Brain pericyte (primary cell): ENCODE data around the gene RBP5.

Source experiments
- DNase-seq: peaks from one replicate; pipeline ENCODE4 v3.0.0-alpha.2; 2012; ENCODE audit warnings: low read depth, low spot score

Gene RBP5

DNA sequence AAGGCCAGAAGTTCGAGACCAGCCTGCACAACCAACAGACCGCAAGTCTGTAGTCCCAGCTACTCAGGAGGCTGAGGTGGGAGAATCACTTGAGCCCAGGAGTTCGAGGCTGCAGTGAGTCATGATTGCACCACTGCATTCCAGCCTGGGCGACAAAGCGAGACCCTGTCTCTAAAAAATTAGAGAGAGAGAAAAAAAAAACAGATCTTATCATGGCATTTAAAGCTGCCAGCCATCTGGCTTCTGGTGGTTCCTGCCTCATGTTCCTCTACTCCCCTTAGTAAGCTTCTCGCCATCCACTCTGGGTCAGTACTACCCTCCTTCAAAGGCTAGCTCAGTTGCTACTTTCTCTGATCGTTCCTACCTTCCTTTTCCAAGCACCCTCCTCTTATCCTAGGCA is 17.5 kb upstream of the RBP5 start:
- DNase-seq: no peak

DNA sequence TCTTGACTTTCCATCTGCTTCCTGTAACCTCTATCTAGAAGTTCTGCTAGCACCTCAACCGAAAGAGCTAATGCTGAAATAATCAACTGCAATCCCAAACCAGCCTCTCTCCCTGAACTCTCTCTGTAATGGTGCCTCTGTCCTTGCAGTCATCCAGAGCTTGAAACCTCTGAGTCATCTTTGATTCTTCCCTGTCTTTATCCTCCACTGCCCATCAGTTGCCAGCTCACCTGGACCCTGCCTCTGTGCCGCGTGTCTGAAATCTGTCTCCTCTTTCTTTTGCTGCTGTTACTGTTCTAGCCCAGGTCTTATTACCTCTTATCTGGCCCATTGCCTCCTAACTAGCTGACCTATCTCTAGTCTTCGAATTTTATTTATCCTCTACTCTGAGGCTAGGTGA is 17.0 kb upstream of the RBP5 start:
- no peak for DNase-seq

DNA sequence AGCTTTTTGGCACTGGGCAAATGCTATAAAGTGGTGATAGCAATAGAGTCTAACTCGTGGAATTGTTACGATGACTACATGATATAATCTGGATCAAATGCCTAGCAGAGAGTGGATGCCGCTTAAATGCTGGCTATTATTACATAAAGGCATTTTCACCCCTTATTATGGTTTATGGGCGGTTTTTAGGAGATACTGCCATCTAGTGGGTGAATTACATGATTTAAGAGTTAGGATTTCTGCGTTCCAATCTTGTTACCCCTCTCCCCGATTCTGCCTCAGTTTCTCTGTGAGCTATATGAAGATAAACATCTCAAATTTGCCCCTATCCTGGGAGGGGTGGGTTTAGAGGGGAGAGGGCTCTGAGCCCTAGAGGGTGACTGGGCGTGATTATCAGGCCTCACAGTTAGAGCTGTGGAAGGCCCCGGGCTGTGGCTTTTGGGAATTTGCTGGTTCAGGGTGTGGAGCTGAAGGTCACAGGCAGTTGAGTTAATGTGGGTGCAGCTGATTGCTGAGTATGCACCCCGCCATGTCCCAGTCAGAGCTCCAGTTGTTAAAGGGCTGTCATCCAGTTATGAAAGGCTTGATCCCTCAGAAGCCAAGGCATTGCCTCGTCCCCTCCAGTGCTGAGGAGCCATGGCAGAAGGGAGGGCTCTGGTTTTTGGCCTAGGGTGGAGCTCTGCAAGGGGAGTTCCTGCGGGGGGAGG is 15.9 kb upstream of the RBP5 start:
- DNase-seq: no peak

DNA sequence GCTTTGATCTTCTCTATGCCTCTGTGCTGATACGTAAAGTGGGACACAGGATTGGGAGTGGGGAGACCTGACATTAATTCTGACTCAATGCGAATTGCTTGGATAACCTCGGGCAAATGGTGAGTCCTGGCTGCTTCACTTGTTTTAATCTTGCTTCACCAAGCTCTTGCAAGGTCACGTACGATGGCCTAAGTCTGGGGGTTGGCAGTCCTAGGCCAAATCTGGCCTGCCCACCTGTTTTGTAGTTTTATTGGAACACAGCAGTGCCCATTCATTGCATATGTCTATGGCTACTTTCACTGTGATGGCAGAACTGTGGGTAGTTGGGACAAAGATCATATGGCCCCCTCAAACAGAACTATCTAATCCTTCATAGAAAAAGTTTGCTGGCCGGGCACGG is 14.9 kb upstream of the RBP5 start:
- DNase-seq: no peak

DNA sequence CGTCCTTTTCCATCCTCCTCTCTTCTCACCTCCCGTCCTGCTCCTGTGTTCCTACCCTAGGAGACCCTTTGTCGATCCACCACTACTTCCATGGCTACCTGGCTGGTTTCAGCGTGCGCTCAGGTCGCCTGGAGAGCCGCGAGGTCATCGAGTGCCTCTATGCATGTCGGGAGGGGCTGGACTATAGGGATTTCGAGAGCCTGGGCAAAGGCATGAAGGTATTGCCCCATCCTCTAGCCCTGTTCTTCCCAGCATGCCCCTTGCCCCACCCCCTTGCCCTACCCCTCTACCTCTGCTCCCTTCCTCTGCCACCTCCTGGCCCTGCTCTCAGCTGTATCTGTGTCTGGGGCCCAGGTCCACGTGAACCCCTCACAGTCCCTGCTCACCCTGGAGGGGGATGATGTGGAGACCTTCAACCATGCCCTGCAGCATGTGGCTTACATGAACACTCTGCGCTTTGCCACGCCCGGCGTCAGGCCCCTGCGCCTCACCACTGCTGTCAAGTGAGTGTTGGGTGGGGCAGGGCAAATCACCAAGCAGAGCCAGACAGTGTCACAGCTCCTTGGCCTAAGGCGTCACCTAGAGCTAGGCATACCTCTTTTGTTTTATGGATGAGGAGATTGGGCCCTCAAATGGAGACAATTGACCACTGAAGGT is 14.2 kb upstream of the RBP5 start:
- no peak for DNase-seq

DNA sequence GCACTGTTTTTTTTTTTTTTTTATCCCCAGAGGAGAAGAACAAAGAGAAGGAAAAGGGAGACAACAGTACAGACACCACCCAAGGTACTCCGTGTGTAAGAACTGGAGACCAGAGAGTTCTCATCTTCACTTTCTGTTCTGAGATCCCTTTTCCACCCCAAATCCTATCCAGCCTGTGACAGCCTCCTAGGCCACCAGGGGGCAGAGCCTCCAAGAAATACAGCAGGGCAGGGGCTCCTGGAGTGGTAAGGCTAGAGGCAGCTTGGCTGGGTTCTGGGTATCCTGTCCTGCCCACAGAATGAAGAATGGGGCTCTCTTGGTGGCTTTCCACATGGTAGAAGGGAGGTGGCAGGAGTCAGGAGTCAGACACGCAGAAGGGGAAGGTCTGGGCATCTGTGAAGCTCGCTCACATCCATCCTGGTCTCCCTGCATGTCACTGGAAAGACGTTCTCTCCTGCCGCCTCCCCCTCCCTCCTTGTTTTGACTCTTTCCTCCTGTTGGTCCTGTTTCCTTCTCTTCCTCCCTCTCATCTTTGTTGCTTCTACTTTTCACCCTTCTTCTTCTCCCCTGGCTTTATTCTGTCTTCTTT is 13.5 kb upstream of the RBP5 start:
- DNase-seq: no peak

DNA sequence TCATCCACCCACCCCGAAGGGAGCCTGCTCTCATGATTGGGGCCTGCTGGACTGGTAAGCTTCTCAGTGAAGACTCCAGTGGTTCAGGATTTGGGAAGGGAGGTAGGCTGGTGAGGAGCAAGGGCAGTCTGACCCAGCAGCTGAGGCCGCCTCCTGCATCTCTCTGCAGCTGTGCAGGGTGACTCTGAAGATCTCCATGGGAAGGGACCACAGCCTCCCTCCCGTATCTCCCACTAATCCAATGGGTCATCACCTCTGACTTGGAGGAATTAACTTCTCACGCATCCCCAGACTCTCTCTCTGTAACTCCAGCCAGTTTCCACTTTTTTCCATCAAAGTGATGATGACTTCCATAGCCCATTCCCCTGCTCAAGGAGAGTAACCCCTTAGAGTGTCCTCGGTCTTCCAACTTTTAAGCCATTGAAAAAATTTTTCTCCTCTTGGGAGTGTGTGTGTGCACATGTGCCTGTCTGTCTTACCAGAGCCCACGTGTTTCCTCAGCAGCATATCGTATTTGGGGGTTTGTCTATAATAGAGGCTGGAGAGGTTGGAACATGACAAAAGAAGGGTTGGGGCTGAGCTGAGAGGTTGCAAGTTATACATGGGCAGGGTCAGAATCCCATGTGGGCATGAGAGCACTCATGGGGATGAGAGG is 12.8 kb upstream of the RBP5 start:
- DNase-seq: no peak

DNA sequence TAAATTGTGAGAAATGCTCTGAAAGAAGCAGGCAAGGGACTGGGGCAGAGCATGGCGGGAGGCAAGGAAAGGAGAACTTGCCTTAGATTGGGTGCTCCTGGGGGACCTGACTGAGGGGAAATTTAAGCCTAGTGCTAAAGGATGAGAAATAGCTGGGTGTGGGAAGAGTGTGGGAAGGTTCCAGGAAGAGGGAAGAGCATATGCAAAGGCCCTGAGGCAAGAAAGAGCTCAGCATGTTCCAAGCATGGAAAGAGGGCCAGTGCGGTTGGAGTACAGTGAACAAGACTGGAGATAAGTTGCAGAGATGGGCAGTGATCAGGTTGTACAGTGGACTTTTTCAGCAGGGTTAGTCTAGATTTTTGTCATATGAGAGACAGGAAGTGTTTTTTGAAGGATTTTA is 10.5 kb upstream of the RBP5 start:
- DNase-seq: no peak

DNA sequence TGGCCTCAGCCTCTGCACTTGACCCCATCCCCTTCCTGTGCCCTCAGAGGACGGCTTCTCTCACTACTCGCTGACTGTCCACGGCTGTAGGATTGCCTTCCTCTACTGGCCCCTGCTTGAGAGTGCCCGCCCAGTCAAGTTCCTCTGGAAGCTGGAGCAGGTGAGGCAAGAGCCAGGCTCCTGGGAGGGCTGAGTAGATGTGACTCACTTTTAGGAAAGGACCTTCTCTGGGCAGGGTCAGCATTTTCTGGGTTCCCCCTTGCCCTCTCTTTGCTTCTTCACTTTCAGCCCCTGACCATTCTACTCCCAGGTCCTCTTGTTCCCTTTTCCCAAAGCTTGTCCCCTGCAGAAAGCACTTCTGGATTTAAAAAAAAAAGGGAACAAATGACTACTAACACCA is 9.2 kb upstream of the RBP5 start:
- DNase-seq: no peak

DNA sequence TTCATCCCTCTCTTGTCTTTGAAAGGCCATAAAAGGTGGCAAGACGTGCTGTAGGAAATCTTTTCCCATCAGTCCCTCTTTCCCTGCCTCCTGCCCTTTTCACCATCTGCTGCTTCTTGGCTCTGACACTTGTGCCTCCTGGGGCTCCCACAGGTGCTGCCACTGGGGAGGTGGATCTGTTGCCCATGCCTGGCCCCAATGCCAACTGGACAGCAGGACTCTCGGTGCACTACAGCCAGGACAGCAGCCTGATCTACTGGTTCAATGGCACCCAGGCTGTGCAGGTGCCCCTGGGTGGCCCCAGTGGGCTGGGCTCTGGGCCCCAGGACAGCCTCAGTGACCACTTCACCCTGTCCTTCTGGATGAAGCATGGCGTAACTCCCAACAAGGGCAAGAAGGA is 8.0 kb upstream of the RBP5 start:
- DNase-seq: no peak

DNA sequence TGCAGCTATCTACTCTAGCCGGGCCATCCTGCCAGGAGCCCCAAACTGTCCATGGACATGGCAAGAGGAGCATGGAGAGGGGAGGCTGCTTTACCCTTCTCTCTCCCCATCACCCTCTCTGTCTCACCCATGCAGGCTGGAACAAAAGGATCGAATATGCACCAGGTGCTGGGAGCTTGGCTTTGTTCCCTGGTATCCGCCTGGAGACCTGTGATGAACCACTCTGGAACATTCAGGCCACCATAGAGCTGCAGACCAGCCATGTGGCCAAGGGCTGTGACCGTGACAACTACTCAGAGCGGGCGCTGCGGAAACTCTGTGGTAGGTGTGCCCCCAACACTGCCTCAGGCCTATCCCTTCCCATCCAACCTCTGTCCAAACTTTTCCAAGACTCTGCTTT is 7.4 kb upstream of the RBP5 start:
- DNase-seq: no peak

DNA sequence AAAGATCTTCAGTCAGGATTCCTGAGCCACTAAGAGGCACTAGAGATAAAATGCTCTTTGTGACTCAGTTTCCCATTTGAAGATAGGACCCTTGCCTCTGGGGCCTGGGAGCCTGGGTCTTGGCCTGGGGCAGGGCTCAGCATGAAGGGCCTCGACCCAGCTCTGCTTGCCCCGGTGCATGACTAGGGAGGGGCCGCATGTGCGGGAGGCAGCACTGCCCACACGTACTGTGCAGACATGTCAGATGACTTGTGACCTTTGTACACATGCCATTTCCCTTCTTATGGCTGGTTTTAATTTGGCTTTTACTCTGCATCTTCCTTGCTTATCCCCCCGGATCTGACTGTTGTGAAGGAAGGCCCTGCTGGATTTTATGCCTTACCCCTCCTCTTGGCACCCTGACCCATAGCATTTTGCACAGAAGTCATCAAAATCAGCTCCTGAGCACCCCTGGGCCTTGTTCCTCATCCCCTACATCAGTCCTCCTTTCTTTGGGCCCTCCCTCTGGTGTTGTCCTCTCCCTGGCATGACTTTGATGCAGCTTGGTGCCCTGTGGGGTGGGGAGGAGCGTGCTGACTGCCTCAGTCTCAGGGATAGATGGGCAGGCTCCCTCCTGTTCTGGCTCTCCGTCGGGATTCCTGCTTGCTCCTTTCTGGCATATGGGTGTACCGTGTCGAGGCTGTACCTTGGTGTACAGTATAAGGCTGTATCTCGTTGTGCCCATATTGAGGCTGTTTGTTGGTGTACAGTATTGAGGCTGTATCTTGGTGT is 5.9 kb upstream of the RBP5 start:
- DNase-seq: no peak

DNA sequence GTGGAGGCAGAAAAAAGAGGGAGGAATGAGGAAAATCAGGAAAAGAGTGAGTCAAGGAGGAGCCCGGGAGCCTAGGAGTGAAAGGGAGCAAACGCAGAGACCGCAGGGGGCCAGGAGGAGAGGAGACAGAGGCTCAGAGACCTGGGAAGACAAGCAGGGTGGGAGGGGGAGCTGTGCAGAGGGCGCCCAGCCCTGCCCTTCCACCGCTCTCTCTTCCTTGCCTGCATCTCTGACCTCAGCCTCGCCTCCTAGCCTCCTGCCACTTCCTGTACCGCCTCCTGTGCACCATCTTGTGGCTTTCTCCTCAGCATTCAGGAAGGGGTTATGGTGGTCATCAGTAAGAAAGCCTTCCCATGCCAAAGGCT is 2.8 kb upstream of the RBP5 start:
- no peak for DNase-seq

DNA sequence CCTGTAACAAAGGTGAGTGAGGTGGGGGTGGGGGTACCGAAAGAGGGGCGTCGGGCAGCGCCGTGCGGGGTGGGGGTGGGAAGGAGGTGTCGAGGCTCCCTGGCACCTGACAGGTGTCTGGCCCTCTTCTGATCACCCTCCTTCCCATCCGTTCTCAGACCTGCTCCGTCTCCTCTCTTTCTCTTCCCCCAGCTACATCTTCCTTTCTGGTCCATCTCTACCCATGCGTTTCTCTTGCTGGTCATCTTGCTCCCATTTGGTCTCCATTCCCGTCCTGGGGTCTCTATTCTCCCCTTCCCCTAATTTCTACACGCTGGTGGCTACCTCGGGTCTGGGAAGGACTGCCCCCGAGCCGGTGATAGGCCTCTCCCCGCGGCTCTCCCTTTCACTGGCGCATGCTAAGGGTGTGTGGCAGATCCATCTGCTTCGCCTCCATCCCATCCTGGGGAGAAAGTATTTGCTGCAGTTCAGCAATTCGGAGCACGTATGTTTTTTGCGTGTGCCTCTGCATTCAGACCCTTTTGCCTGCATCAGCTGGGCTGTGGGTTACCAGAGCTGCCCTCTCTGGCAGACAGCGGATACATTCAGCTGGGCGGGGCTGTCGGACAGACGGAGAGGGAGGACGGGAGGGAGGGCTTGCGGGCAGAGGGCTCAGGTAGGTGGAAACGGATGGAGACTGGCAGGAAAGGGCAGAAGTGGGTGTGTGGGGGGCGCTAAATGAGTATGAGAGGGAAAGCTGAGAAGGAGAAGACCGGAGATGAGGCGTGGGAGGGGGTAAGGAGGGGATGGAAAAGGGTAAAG is 2.2 kb upstream of the RBP5 start:
- DNase-seq: no peak

DNA sequence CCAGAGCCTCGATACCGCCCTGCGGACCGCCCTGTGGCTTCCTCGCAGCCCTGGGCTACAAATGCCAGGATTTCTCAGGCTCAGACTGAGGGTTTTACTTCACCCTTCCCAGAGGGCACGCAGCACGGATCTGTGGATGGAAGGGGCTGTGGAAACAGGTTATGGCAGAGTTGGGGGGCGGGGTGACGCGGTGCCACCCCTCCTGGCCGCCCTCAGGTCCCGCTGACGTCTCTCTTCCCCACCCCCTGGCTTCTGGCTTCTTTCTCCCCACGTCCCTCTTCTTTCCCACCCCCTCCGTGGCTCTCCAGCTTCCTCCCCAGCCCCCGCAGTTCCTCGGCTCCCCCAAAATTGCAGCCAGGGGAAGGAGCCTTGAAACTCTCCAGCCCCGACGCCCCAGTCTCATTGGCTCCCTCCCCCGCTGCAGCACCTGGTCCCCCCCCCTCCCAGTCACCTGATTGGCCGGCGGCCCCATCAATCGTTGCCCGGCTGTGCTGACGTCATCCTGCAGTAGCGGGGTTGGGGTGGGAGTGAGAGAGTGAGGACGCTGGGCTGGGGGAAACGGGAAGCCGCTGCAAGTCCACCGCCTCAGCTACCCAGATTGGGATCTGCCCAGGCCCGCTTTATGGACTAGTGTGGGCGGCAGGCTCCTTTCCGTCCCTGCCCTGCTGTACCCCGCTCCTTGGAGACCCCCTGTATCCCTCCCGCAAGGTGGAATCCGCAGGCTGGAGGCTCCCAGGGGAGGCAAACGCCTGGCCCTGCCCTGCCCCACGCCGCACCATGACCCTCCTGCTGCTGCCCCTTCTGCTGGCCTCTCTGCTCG is 1.4 kb upstream of the RBP5 start, which contains the start of gene CLSTN3:
Gene CLSTN3 (plus strand): TSS at position 500 of the 820 bp plus-strand sequence. CDS start 278 bp downstream, at position 778.
- DNase-seq: peak; percentile 30

DNA sequence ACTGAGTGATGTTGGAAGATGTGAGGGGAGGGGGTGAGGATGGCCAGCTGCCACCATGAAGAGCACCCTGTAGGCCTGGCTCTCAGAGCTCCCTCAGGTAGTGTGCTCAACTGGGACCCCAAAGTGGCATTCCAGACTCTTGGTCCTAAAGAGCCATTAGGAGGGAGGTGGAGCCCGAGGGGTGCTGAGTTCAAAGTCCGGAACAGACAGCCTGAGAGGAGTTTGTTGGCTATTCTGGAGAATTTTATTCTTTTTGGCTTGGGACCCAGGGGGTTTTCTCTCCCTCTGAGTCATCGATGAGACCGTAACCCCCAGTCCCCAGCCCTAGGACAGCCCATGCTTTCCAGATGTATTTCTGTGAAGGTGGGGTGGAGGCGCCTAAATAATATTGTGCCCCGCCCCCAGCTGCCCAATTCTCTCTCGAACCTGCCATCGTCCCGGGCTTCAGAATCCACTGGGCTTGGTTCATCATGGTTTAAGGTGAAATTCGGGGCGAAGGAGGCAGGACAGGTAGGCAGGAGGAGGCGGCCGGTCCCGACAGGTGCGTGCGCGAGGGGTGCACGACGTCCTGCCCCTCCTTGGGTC is 690 bp upstream of the RBP5 start:
- no peak for DNase-seq

DNA sequence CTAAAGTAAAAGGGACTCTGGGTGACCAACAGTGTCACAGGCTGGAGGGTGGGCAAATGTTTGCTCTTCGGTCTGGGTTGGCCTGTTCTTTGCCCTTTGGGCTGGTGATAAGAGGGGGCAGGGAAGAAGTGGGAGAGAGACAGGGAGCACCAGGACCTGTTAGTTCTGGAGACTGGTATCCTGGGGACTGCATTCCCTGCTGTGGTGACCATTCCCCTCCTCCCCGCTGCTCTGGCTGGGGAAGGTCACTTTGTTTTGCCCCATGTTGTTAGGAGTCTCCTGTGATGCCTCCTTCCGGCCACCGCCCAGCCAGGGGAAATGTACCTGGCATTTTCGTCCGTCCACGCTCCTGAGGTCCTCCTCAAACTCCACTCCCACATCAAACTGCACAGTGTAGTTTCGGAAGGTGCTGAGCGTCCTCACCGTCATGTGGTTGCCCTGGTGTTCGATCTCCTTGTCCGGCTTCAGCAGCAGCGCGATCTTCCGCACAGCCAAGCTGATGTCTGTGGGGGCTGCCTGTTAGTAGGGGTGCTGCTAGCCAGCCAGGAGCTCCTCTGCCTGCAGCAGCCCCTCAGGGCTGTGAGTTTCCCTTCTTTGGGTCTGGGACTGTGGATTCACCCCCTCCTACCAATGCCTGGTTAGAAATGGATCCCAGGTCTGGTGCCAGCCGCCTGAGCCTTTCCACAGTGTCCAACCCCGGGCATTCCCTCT is 618 bp downstream of the RBP5 start:
- no peak for DNase-seq

DNA sequence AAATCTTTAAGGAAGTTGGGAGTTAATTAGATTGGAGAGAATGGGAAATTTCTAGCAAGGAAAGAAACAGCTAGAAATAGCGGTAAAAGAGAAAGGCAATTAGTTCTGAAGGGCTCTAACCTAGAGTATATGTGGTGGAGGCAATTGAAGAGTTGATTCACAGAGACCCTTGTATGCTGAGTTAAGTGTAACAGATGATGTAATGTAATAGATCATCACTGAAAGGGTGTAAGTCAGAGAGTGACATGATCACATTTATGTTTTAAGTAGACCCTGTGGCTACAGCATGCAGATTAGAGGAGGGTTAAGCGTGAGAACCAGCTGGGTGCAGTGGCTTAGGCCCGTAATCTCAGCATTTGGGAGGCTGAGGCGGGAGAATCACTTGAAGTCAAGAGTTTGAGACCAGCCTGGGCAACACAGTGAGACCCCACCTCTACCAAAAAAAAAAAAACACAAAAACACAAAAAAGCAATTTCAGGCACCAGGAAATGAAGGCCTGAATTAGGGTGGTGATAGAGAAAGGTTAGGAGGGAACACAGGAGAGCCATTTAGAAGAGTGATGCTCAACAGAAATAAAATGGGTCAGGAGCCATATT is 3.0 kb downstream of the RBP5 start:
- DNase-seq: no peak
